Stimulated activated CD8-positive, alpha-beta memory T cell treated with anti-CD3 and anti-CD28 coated beads, Interleukin-7, amount 100 ng/mL, for 24 hours (primary cell): Measurements from ENCODE around the gene FRG2C.
"Not testable (repeated sequence)": the region's sequence is repeated elsewhere in the genome, so short reads cannot be mapped to it uniquely, and the experiment has no call there.

Source experiments
- DNase-seq: peaks from one replicate; pipeline ENCODE4 v3.0.0-alpha.2; 2020; ENCODE audit warnings: low read depth

The FRG2C gene

DNA sequence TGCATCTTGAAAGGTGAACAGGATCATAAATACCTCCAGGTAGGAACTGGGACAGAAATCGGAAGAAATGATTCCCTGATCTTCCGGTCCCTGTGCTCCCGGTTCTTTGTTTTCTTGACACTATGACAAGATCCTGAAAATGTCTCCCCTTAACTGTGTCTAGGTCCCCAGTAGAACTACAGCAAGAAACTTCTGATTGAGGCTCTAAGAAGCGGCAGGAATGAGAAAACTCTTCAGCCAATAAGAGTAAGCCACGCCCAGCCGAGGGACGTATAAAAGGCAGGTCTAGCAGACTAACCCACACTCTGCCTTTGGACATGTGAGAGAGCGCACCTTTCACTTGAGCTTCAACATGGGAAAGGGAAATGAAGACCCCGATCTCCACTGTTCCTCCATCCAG lies at the start of gene FRG2C:
FRG2C (plus strand) TSS at position 301 of the 400 bp plus-strand sequence; CDS start at position 353, 52 bp downstream.
- not testable (repeated sequence) for DNase-seq

DNA sequence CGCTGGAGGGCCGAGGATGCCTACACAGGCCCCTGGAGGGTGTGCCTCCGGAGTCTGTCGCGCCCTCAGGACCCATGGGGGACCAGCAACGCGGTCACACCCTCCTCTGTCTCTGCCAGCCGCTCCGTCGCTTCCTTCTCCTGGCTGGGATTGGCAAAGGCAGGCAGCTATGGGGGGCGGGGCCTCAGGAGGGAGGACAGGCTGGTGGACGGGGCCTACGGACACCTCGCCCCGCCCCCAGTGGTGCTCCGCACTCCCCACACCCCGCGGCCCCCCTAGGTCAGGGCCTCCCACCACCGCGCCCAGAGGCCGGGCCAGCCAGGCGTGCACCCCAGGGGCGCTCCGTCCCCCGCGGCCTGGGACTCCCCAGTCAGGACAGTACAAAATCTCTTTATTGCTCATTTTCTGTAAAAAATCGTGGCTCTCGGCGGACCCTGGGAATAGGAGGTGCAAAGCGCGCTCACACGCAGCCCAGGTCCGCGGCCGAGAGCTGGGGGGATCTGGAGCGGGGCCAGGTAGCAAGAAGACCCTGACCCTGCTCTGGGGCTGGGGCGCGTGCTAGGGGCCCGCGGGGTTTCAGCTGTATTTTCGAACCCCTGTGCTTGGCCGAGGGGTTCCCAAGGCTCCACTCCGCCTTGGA lies 45.3 kb upstream of the FRG2C start:
- DNase-seq: not testable (repeated sequence)

DNA sequence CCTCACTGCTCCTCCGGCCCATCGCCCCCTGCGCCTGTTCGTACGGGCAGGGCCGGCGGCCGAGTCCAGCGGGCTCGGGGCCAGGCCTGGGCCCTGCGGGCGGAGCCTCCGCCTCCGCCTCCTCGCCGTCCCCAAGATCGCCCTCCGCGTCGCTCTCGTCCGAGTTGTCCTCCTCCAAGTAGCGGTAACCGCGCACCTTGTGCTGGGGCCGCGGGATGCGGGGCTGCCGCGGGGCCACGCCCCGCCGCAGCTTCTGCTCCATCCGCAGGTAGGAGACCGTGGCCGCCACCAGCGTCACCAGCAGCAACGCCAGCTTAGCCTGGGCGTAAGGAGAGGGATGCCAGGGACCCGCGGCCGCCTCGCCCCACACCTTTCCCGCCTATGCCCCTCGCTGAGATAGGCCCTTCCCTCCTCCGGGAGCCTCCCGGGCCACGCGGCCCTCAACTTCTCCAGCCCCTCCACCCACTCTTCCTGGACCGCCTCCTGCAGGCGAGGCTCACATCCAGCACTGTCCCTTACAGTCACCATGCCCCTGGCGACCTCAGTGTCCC lies 44.6 kb upstream of the FRG2C start:
- DNase-seq: not testable (repeated sequence)

DNA sequence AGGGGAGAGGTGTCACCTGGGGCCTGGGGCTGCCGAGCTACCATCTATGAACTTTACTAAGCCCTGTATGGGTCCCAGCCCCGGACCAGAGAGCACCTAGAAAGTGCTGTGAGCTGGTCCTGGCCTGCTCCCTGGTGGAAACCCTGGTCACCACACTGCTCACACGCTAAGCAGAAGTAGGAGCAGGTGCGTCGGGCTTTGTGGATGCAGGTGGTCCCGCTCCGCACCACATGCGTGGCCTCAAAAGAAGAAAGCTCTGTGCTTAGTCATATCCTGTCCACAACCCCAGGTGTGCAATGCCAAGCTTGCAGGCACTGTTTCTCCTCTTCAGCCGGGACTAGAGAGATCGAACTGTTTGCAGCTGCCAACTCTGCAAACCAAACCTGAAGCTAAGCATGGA lies 42.4 kb upstream of the FRG2C start:
- not testable (repeated sequence) for DNase-seq

DNA sequence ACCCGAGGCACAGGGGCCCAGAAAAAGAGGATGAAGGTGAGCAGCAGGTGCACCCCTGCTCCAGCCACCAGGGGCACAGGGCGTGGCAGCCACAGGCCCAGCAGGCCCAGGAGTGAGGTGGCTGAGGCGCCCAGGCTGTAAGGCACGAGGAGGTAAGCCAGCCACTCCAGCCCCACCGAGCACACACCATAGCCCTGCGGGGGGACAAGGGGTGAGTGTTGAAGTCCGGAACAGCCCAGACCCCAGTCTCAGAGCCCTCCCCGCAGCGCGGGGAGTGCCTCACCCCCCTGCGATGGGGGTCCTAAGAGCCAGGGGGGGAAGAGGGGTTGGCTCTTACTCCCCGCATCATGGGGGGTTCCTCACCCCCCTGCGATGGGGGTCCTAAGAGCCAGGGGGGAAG lies 40.5 kb upstream of the FRG2C start:
- not testable (repeated sequence) for DNase-seq

DNA sequence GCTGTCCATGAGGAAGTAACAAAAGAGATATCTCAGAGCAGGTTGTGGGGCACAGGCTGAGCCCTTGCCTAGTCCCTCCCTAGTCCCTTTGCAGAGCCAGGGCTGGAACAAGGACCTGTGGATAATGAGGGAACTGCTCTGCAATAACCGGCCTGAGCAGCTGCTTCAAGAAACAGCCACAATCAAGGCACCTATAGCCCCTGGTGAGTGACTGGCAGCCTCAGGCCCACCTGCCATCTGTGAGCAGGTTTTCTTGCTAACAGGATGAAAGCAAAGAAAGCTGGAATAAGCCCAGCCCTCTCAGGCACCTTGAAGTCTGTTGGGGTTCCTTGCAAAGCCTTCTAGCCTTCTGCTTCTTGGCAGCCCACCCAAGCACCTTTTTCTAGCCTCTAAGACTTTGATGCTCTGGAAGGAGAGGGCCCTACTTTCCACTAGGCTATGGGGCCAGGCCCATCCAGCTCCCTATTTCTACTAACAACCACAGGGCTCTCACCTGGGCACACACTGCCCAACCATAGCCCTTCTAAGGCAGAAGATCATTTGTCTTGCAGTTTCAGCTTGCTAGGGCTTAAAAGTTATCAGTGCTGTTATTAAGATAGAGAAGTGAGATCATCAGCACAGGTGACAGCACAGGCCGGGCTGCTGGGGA lies 33.1 kb upstream of the FRG2C start:
- not testable (repeated sequence) for DNase-seq

DNA sequence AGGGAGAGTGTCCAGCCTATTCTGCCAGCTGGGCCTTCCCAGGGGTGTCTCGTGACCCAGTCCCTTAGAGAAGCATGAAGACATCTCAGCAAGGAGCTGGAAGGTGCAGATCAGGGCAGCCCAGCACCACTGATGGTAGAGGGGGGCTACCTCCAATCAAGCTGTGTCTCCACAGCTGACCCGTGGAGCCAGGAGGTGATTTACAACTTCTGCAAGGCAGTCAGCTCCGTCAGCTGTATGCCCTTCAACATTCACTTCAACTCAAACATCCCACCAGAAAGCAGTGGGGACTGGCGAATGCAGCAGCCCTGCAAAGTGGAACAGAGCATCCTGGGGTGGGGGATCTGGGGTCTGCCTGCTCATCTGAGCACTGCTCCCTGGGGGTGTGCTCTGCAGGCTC lies 32.6 kb upstream of the FRG2C start:
- no peak for DNase-seq

DNA sequence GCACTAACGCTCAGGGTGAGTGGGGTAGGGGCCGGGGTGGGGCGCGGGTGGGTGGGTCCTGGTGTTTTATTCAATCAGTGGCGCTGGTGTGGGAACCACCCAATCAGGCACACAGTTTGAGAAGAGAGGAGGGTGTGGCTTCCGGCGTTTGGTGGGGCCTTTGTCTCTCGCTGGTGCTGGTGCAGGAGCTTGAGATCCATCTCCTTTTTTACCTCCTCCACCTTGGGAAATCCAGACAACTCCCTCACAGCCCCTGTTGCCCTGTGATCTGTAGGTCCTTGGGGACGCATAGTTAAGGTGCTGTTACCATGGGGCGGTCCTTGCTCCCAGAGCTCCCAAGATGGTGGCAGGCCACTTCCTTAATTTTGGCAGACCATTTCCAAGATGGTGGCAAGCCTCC lies 25.2 kb upstream of the FRG2C start:
- not testable (repeated sequence) for DNase-seq

DNA sequence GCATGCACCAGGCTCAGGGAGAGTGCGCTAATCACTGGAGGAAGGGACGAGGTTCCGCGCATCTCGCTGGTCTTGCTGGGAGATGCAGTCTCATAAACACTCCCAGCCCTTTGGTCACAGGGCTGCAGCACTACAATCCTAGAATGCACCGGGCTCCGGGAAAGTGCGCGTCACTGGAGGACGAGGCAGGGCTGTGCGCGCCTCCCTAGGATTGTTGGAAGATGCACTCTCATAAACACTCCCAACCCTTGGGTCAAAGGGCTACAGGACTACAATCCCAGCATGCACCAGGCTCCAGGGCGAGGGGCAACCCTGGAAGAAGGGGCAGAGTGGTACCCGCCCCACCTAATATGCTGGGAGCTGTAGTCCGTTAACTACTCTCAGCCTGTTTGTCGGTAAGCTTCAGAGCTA lies 23.0 kb upstream of the FRG2C start:
- not testable (repeated sequence) for DNase-seq

DNA sequence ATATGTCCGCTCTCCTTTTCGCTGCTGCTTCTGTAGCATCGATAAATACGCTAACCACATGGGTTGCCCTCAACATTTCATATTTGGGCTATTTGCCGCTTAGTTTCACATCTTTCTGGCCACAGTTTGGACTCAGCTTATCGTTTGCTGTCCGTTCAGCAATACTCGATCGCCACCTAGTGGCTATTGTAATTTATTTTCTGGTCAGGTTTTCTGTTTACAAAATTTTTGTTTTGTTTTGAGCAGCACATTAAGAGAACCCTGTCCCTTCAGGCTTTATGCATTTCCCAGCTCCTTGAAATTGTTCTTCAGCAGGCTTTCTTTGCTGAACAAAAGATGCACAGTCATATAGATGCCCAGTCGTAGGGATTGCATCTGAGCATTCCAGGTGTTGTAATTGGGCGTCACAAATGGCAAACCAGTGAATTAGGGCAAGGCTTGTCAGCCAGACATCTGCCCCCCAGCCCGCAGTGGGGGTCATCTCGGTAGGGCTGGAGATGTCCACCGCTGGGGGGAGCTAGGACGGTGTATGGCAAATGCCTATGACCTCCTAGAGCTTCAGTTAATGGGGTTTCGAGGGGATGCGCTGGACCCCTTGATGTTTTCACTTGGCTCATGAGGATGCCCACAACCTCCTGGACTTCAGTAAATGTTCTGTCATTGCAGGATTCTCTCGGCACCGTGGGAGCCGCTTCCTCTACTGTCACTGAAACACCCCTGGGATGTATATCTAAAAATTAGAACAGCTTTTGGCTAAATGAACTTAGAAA lies 20.9 kb upstream of the FRG2C start:
- not testable (repeated sequence) for DNase-seq

DNA sequence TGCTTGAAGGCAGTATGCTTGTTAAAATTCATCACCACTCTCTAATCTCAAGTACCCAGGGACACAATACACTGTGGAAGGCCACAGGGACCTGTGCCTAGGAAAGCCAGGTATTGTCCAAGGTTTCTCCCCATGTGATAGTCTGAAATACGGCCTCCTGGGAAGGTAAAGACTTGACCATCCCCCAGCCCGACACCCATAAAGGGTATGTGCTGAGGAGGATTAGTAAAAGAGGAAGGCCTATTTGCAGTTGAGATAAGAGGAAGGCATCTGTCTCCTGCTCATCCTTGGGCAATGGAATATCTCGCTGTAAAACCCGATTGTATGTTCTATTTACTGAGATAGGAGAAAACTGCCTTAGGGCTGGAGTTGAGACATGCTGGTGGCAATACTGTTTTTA lies 18.6 kb upstream of the FRG2C start:
- not testable (repeated sequence) for DNase-seq

DNA sequence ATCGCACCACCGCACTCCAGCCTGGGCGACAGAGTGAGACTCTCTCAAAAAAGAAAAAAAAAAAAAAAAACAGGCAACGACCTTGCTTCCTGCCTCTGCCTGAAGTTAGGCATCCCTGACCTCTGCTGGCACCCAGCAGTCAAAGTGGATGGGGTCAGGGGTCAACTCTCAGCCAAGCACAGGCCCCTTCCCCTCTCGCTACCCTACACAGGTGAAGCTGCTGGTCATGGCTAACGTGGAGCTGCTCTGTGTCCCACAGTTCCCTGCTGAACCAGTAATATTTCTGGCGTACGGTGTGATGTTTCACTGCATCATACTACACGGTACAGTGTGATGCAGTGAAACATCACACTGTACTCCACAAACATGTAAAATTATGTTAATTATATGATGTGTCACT lies 13.9 kb upstream of the FRG2C start:
- no peak for DNase-seq

DNA sequence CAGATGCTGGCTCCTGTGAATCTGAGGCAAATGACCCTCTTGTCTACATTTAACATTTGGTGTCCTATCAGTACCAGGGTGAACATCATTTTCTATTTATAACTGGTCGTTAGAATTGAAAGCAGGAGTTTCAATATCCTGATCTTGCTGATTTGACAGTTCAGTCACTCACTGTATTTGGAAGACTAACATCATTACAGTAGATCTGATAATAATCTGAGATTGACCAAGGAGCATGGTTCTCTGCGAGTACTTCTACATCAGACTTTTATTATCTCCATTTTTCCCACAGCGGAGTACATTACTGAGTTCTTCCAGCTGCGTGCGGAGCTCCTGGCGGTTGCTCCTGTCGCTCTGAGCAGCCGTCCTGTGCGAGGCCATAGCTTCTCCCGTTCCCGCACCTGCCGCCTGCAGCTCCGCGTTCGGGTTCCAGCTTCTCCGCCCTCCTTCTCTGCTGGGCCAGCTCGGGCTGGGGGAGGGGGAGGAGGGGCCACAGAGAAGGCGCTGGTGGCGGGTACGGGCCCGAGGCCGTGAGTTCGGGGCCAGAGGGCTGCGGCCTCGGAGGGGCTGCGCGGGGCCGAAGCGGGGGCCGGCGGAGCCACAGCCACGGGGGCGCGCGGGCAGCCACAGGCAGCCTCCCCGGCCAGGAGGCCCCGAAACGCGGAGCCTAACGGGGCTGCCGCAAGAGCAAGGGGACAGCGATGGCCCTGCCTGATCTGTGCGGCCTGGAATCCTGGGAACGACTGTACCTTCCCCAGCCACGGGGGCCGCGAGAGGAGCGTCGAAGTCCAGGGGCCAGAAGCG lies 8.8 kb upstream of the FRG2C start:
- DNase-seq: not testable (repeated sequence)

DNA sequence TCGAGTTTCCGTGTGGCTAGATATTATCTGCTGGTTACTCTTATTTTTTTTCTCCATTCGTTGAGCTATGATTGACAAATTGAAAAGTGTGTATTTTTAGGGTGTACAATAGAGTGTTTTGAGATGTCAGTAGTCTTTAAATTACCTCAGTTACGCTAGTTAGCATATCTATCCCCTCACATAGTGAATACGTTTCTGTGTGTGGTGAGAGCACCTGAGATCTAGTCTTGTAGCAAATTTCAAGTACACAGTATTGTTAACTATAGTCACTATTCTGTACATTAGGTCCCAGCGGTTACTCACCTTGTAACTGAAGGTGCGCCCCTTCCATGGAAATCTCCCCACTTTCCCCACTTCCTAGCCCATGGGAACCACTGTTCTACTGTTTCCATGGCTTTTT lies 8.2 kb upstream of the FRG2C start:
- DNase-seq: not testable (repeated sequence)

DNA sequence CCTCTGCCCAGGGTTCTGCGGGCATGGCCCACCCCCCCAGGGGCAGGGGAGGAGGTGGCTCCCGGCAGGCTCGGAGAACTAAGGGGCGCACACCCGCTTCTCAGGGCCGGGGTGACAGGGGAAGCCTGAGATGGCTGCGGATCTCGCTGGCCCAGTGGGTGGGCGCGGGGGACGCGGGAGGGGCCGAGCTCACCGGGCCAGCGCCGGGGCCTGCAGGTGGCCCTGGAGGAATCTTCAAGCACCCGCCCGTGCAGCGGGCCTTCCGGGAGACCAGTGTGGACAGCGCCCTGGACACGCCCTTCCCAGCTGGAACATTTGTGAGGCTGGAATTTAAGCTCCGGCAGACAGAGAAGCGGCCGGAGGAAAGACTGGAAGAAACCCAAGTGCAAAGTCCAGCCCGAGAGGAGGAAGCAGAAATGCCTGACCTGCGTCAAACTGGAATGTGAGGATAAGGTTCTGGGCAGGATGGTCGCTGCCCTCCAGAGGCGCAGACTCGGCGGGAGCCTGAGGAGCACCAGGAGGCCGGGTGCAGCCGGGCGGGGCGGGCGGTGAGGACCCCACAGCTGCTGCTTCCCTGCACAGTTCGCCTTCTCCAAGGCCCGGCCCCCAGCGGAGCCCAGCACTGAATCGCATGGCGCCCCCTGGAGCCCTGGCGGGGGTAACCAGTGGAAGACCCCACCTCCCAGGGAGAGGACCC lies 5.6 kb upstream of the FRG2C start:
- DNase-seq: not testable (repeated sequence)

DNA sequence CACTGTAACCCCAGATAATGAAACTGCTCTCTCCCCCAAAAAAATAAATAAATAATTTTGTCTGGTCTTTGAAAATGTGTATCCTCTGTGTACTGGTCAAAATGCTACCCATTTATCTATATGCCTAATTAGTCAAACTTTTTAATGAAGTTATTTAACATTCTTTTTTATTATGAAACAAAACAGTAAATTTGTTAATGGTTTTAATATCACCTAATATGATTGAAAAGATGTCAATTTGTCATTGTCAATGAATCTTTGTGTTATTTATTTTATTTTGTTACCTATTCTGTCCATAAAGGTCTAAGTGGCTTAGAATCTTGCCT lies 5.1 kb upstream of the FRG2C start:
- DNase-seq: not testable (repeated sequence)

DNA sequence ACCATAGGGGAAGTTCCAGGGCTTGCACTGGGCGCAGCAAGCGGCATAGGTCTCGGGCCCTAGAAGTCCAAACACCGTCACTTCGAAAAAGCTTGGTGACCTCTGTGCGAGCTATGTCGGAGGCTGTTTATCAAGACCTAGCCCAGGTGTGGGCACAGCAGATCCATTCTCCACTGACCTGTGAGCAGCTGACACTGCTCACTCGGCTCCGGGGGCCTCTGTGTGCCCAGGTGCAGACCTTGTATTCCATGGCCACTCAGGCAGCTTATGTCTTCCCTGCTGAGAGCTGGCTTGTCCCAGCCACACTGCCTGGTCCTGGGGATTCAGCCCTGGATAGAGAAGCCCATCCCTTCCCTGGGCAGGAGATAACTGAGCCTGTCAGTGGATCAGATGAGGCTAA lies 1.5 kb downstream of the FRG2C start:
- DNase-seq: not testable (repeated sequence)

DNA sequence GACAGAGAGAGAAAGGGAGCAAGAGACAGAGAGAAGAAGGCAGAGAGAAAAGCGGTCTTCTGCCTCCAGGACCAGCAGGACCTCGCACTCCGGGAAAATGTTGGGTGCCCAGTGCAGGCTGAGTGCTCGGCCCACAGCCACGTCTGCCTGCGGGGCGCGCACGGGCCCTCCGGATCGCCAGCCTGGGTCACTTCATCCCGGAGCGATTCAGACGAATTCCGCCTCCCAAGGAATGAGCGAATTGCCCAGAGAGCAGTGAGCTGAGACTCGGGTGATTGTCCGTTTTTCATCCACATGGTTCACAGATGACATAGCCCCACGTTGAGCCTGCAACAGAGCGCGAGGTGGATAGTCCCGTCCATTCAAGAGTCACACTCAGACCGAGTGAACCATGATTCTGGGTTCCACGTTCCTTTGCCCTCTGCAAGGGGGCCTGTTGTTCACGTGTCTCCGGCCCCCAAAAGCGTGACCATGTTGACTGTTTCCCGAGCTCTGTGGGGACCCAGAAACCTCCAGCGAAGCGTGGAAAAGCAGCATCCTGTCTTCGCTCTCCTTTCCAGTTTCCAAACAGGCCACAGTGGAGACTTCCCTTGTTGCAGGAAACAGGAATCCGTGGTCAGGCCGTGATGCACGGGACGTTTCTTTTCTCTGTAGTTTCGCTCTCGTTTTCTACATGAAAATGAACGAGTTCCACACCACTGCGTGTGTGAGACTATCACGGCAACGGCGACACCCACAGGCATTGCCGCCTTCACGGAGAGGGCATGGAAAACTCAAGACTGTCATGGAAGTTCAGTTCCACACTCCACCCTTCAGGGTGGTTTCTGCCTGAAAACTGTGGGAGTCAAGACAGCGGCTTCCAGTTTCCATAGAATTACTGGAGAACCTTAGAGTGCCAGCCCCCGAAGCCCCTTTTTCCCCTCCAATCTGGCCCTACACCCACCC lies 3.9 kb downstream of the FRG2C start:
- DNase-seq: not testable (repeated sequence)

DNA sequence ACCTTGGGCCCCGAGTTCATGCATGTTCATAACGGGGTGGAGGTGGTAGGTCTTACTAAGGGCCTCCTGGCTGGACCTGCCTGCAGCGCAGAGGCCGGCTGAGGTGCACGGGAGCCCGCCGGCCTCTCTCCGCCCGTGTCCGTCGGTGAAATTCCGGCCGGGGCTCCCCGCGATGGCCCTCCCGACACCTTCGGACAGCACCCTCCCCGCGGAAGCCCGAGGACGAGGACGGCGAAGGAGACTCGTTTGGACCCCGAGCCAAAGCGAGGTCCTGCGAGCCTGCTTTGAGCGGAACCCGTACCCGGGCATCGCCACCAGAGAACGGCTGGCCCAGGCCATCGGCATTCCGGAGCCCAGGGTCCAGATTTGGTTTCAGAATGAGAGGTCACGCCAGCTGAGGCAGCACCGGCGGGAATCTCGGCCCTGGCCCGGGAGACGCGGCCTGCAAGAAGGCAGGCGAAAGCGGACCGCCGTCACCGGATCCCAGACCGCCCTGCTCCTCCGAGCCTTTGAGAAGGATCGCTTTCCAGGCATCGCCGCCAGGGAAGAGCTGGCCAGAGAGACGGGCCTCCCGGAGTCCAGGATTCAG lies 4.7 kb downstream of the FRG2C start:
- DNase-seq: peak; percentile 15
